HEK293 (cell line): ENCODE data around the gene DCST2.

ENCODE experiments used
- CTCF ChIA-PET: fragments of 350-600 bp; formaldehyde crosslinking; extraction: SDS; loops from one replicate; lab custom pipeline; 2021; ENCODE audit warnings: antibody characterized with exemption; lab: Yijun Ruan, JAX
- POLR2A ChIA-PET: fragments of 300-600 bp; formaldehyde crosslinking; extraction: SDS; loops from one replicate; lab custom pipeline; 2020; ENCODE audit warnings: antibody characterized with exemption, inconsistent platforms; lab: Yijun Ruan, JAX
- H3K27ac ChIP-seq: fragments of 200-500 bp; sonication (Bioruptor generic); 2 replicates; pipeline ENCODE4 v1.5.1; 2014; ENCODE audit warnings: low read depth, low read length, control low read depth, inconsistent platforms; ENCODE audit errors: extremely low read depth
- H3K36me3 ChIP-seq, 2 experiments: fragments of 200-500 bp in 1 of 2; sonication (Bioruptor generic) in 1 of 2; 1 replicate in 1 of 2; 2 replicates in 1 of 2; pipeline ENCODE4 v1.5.1; 2014 to 2017; ENCODE audit warnings: inconsistent platforms in 2 of 2, low read length in 2 of 2; ENCODE audit not compliant: control insufficient read depth in 2 of 2, insufficient read depth in 1 of 2
- H3K4me1 ChIP-seq: fragments of 200-500 bp; sonication (Bioruptor generic); 2 replicates; pipeline ENCODE4 v1.5.1; 2014; ENCODE audit warnings: mild to moderate bottlenecking, low read length, inconsistent platforms; ENCODE audit not compliant: control insufficient read depth, insufficient read depth
- H3K4me3 ChIP-seq: 2 replicates; pipeline ENCODE4 v1.5.1; 2011; ENCODE audit warnings: low read depth, mild to moderate bottlenecking, control low read depth, low read length, moderate library complexity
- H3K9me3 ChIP-seq: fragments of 200-500 bp; sonication (Bioruptor generic); 2 replicates; pipeline ENCODE4 v1.5.1; 2014; ENCODE audit warnings: low read depth, low read length, inconsistent platforms; ENCODE audit not compliant: control insufficient read depth, insufficient read depth
- GLI2 ChIP-seq: fragments of 450-650 bp; formaldehyde crosslinking; IDR thresholded peaks from 2 replicates; pipeline ENCODE4; 2017; ENCODE audit warnings: missing biosample characterization, missing genetic modification characterization, low read depth, borderline replicate concordance
- RBAK ChIP-seq: fragments of 450-650 bp; formaldehyde crosslinking; IDR thresholded peaks from 2 replicates; pipeline ENCODE4 v1.5.1; 2016; ENCODE audit warnings: missing biosample characterization, missing genetic modification characterization
- SETDB1 ChIP-seq: IDR thresholded peaks from one replicate; pipeline ENCODE4 v1.6.1; 2017; ENCODE audit warnings: mild to moderate bottlenecking, low read length, moderate library complexity, mixed read lengths; ENCODE audit not compliant: insufficient read length
- SP2 ChIP-seq: fragments of 450-650 bp; formaldehyde crosslinking; IDR thresholded peaks from 2 replicates; pipeline ENCODE4 v1.5.1; 2016; ENCODE audit warnings: missing biosample characterization, missing genetic modification characterization
- SP3 ChIP-seq: fragments of 450-650 bp; formaldehyde crosslinking; IDR thresholded peaks from 2 replicates; pipeline ENCODE4 v1.5.1; 2016; ENCODE audit warnings: missing biosample characterization, missing genetic modification characterization
- ZBTB21 ChIP-seq: fragments of 450-650 bp; formaldehyde crosslinking; IDR thresholded peaks from 2 replicates; pipeline ENCODE4 v1.5.1; 2017; ENCODE audit warnings: missing biosample characterization, missing genetic modification characterization
- ZNF138 ChIP-seq: fragments of 450-650 bp; formaldehyde crosslinking; IDR thresholded peaks from 2 replicates; pipeline ENCODE4 v1.5.1; 2016; ENCODE audit warnings: missing biosample characterization, missing genetic modification characterization, borderline replicate concordance
- ZNF16 ChIP-seq: fragments of 450-650 bp; formaldehyde crosslinking; IDR thresholded peaks from 2 replicates; pipeline ENCODE4 v1.5.1; 2016; ENCODE audit warnings: low read depth, missing biosample characterization, missing genetic modification characterization
- ZNF175 ChIP-seq: fragments of 450-650 bp; formaldehyde crosslinking; IDR thresholded peaks from 2 replicates; pipeline ENCODE4 v1.5.1; 2016; ENCODE audit warnings: missing biosample characterization, missing genetic modification characterization
- ZNF202 ChIP-seq: fragments of 450-650 bp; formaldehyde crosslinking; IDR thresholded peaks from 2 replicates; pipeline ENCODE4 v1.5.1; 2016; ENCODE audit warnings: missing biosample characterization, missing genetic modification characterization, borderline replicate concordance
- ZNF292 ChIP-seq: fragments of 450-650 bp; formaldehyde crosslinking; IDR thresholded peaks from 2 replicates; pipeline ENCODE4 v1.5.1; 2016; ENCODE audit warnings: low read depth, missing biosample characterization, missing genetic modification characterization, borderline replicate concordance
- ZNF335 ChIP-seq: fragments of 450-650 bp; formaldehyde crosslinking; conservative IDR thresholded peaks from 2 replicates; pipeline ENCODE4 v1.5.1; 2016; ENCODE audit warnings: missing biosample characterization, missing genetic modification characterization
- ZNF514 ChIP-seq: fragments of 450-650 bp; formaldehyde crosslinking; IDR thresholded peaks from 2 replicates; pipeline ENCODE4 v1.5.1; 2016; ENCODE audit warnings: missing biosample characterization, missing genetic modification characterization
- ZNF530 ChIP-seq: fragments of 450-650 bp; formaldehyde crosslinking; IDR thresholded peaks from 2 replicates; pipeline ENCODE4 v1.5.1; 2016; ENCODE audit warnings: low read depth, missing biosample characterization, missing genetic modification characterization
- ZNF544 ChIP-seq: fragments of 450-650 bp; formaldehyde crosslinking; IDR thresholded peaks from 2 replicates; pipeline ENCODE4 v1.5.0; 2017; ENCODE audit warnings: missing biosample characterization, missing genetic modification characterization
- ZNF629 ChIP-seq: fragments of 450-650 bp; formaldehyde crosslinking; IDR thresholded peaks from 2 replicates; pipeline ENCODE4 v1.5.1; 2017; ENCODE audit warnings: missing biosample characterization, missing genetic modification characterization
- ZNF654 ChIP-seq: fragments of 450-650 bp; formaldehyde crosslinking; IDR thresholded peaks from 2 replicates; pipeline ENCODE4 v1.5.1; 2016; ENCODE audit warnings: low read depth, missing biosample characterization, missing genetic modification characterization
- ZNF791 ChIP-seq: fragments of 450-650 bp; formaldehyde crosslinking; IDR thresholded peaks from 2 replicates; pipeline ENCODE4 v1.5.1; 2016; ENCODE audit warnings: missing biosample characterization, missing genetic modification characterization
- ZNF792 ChIP-seq: fragments of 450-650 bp; formaldehyde crosslinking; IDR thresholded peaks from 2 replicates; pipeline ENCODE4 v1.5.1; 2016; ENCODE audit warnings: missing biosample characterization, missing genetic modification characterization
- TF ChIP-seq, protein P1 (sequence below): fragments of 450-650 bp; formaldehyde crosslinking; IDR thresholded peaks from 2 replicates; pipeline ENCODE4 v1.5.0; 2017; ENCODE audit warnings: missing biosample characterization, missing genetic modification characterization, borderline replicate concordance
- TF ChIP-seq, protein P2 (sequence below): fragments of 450-650 bp; formaldehyde crosslinking; IDR thresholded peaks from 2 replicates; pipeline ENCODE4 v1.5.1; 2016; ENCODE audit warnings: missing biosample characterization, missing genetic modification characterization
- TF ChIP-seq, protein P3 (sequence below): sonication (generic); formaldehyde crosslinking; IDR thresholded peaks from 2 replicates; pipeline ENCODE4 v1.8.1; 2022; ENCODE audit warnings: mild to moderate bottlenecking, moderate library complexity, missing genetic modification reagents
- TF ChIP-seq, protein P4 (sequence below): fragments of 450-650 bp; IDR thresholded peaks from 2 replicates; pipeline ENCODE4 v1.5.1; 2018; ENCODE audit warnings: missing biosample characterization, mild to moderate bottlenecking, missing genetic modification characterization
- TF ChIP-seq, protein P5 (sequence below): fragments of 450-650 bp; formaldehyde crosslinking; IDR thresholded peaks from 2 replicates; pipeline ENCODE4 v1.5.1; 2016; ENCODE audit warnings: missing biosample characterization, missing genetic modification characterization
- TF ChIP-seq, protein P6 (sequence below): fragments of 450-650 bp; formaldehyde crosslinking; IDR thresholded peaks from 2 replicates; pipeline ENCODE4 v1.5.1; 2017; ENCODE audit warnings: missing biosample characterization, missing genetic modification characterization
- TF ChIP-seq, protein P7 (sequence below): fragments of 450-650 bp; formaldehyde crosslinking; IDR thresholded peaks from 2 replicates; pipeline ENCODE4 v1.5.1; 2016; ENCODE audit warnings: missing biosample characterization, missing genetic modification characterization

DCST2 gene

DNA sequence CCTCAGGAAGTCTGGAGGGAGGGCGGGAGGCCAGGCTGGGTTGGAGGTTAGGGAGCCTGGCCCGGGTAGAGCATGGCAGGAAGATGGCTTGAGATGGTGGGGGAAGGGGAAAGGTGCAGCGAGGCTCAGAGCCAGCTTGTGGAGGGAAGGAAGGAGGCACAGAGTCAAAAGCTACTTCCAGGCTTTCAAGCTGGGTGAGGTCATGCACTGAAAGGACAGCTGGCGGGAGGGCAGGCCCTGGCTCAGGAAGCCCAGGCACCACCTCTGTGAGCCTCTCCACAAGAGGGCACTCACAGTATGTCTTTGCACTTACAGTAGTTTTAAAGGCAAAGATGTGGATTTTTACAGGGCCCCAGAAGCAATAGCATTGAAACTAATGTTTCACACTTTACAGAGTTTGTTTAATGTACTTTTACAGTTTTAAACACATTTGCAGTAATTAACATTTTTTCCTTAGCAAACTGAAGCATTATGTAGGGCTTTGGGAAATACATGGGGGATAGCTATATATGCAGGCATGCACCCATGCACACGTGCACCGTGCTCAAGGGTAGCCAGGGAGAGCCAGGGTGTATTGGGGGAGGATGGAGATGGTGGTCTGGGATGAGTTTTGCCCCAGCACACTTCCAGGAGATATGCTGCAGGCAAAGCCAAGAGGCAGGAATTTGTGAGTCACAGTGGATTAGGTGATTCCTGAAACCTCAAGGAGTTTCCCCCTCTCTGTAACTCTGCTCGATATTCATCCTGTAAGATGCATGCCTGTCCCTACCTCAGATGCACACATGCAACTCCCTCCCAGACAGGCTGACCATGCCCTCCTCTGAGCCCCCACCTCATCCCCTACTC, 11.5 kb upstream of the DCST2 start:
- no peak overlapping the region for H3K4me3 ChIP-seq
- ChIA-PET POLR2A (interaction anchor here (0.9 to 1.7 kb wide), 3 partner anchors 12 to 50 kb away, joined by 3 to 5 read pairs (median 4); no protein-coding TSS in a partner anchor), CTCF (interaction anchor here (0.6 to 9.2 kb wide), 27 partner anchors 9 to 894 kb away, joined by 3 to 94 read pairs (median 4); partner anchors contain the start of genes DCST1, DCST2, EFNA4 and KRTCAP2)
- H3K36me3 ChIP-seq = no peaks in the 10 kb centered on the region
- peaks cover 6% of the 10 kb centered on the region for H3K4me1 ChIP-seq
- no peak overlapping the region for H3K27ac ChIP-seq
- no peaks in the 10 kb centered on the region for H3K9me3 ChIP-seq
- TF ChIP-seq, protein P1, sequence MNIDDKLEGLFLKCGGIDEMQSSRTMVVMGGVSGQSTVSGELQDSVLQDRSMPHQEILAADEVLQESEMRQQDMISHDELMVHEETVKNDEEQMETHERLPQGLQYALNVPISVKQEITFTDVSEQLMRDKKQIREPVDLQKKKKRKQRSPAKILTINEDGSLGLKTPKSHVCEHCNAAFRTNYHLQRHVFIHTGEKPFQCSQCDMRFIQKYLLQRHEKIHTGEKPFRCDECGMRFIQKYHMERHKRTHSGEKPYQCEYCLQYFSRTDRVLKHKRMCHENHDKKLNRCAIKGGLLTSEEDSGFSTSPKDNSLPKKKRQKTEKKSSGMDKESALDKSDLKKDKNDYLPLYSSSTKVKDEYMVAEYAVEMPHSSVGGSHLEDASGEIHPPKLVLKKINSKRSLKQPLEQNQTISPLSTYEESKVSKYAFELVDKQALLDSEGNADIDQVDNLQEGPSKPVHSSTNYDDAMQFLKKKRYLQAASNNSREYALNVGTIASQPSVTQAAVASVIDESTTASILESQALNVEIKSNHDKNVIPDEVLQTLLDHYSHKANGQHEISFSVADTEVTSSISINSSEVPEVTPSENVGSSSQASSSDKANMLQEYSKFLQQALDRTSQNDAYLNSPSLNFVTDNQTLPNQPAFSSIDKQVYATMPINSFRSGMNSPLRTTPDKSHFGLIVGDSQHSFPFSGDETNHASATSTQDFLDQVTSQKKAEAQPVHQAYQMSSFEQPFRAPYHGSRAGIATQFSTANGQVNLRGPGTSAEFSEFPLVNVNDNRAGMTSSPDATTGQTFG (tag by site-specific recombination) = no peak
- no peak for TF ChIP-seq ZNF544 (tag by site-specific recombination)
- TF ChIP-seq ZBTB21 (tag by site-specific recombination) = 0 out of 2 replicates have a peak, but pooled peaks have one; percentile 27
- TF ChIP-seq ZNF654 (tag by site-specific recombination) = peak; percentile 55
- no peak for TF ChIP-seq SETDB1
- TF ChIP-seq SP3 = no peak
- no peak; the same call in 1 of the 2 replicates for TF ChIP-seq SP2 (tag by site-specific recombination)
- peak; percentile 39; the same call in 1 of the 2 replicates for TF ChIP-seq ZNF335 (tag by site-specific recombination)
- peak; percentile 59; the same call in 1 of the 2 replicates for TF ChIP-seq ZNF629 (tag by site-specific recombination)
- TF ChIP-seq, protein P2, sequence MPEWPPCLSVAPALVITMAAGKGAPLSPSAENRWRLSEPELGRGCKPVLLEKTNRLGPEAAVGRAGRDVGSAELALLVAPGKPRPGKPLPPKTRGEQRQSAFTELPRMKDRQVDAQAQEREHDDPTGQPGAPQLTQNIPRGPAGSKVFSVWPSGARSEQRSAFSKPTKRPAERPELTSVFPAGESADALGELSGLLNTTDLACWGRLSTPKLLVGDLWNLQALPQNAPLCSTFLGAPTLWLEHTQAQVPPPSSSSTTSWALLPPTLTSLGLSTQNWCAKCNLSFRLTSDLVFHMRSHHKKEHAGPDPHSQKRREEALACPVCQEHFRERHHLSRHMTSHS (tag by site-specific recombination) = no peak
- TF ChIP-seq ZNF175 = no peak
- TF ChIP-seq, protein P3, sequence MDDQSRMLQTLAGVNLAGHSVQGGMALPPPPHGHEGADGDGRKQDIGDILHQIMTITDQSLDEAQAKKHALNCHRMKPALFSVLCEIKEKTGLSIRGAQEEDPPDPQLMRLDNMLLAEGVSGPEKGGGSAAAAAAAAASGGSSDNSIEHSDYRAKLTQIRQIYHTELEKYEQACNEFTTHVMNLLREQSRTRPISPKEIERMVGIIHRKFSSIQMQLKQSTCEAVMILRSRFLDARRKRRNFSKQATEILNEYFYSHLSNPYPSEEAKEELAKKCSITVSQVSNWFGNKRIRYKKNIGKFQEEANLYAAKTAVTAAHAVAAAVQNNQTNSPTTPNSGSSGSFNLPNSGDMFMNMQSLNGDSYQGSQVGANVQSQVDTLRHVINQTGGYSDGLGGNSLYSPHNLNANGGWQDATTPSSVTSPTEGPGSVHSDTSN (CRISPR knock-in tag) = no peak
- no peak for TF ChIP-seq ZNF791 (tag by site-specific recombination)
- TF ChIP-seq ZNF16 = no peak
- TF ChIP-seq ZNF530 (tag by site-specific recombination) = no peak
- no peak for TF ChIP-seq RBAK (tag by site-specific recombination)
- TF ChIP-seq, protein P4, sequence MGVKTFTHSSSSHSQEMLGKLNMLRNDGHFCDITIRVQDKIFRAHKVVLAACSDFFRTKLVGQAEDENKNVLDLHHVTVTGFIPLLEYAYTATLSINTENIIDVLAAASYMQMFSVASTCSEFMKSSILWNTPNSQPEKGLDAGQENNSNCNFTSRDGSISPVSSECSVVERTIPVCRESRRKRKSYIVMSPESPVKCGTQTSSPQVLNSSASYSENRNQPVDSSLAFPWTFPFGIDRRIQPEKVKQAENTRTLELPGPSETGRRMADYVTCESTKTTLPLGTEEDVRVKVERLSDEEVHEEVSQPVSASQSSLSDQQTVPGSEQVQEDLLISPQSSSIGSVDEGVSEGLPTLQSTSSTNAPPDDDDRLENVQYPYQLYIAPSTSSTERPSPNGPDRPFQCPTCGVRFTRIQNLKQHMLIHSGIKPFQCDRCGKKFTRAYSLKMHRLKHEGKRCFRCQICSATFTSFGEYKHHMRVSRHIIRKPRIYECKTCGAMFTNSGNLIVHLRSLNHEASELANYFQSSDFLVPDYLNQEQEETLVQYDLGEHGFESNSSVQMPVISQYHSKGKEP (tag by site-specific recombination) = no peak
- TF ChIP-seq, protein P5, sequence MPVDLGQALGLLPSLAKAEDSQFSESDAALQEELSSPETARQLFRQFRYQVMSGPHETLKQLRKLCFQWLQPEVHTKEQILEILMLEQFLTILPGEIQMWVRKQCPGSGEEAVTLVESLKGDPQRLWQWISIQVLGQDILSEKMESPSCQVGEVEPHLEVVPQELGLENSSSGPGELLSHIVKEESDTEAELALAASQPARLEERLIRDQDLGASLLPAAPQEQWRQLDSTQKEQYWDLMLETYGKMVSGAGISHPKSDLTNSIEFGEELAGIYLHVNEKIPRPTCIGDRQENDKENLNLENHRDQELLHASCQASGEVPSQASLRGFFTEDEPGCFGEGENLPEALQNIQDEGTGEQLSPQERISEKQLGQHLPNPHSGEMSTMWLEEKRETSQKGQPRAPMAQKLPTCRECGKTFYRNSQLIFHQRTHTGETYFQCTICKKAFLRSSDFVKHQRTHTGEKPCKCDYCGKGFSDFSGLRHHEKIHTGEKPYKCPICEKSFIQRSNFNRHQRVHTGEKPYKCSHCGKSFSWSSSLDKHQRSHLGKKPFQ (tag by site-specific recombination) = no peak
- no peak for TF ChIP-seq ZNF514 (tag by site-specific recombination)
- no peak for TF ChIP-seq ZNF138 (tag by site-specific recombination)
- TF ChIP-seq, protein P6, sequence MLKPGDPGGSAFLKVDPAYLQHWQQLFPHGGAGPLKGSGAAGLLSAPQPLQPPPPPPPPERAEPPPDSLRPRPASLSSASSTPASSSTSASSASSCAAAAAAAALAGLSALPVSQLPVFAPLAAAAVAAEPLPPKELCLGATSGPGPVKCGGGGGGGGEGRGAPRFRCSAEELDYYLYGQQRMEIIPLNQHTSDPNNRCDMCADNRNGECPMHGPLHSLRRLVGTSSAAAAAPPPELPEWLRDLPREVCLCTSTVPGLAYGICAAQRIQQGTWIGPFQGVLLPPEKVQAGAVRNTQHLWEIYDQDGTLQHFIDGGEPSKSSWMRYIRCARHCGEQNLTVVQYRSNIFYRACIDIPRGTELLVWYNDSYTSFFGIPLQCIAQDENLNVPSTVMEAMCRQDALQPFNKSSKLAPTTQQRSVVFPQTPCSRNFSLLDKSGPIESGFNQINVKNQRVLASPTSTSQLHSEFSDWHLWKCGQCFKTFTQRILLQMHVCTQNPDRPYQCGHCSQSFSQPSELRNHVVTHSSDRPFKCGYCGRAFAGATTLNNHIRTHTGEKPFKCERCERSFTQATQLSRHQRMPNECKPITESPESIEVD (tag by site-specific recombination) = no peak
- no peak for TF ChIP-seq GLI2 (tag by site-specific recombination)
- TF ChIP-seq ZNF202 = no peak
- TF ChIP-seq, protein P7, sequence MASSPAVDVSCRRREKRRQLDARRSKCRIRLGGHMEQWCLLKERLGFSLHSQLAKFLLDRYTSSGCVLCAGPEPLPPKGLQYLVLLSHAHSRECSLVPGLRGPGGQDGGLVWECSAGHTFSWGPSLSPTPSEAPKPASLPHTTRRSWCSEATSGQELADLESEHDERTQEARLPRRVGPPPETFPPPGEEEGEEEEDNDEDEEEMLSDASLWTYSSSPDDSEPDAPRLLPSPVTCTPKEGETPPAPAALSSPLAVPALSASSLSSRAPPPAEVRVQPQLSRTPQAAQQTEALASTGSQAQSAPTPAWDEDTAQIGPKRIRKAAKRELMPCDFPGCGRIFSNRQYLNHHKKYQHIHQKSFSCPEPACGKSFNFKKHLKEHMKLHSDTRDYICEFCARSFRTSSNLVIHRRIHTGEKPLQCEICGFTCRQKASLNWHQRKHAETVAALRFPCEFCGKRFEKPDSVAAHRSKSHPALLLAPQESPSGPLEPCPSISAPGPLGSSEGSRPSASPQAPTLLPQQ (tag by site-specific recombination) = peak; percentile 47; the same call in 1 of the 2 replicates
- no peak for TF ChIP-seq ZNF792 (tag by site-specific recombination)
- TF ChIP-seq ZNF292 (tag by site-specific recombination) = no peak
